ENCODE data around the gene SYNE3. TPM values are rescaled to one million over a fixed set of nuclear protein-coding genes. Genes with fewer than 3 reads are reported as not detected.

Gene SYNE3
- total RNA-seq, 1 experiment from 2014 or later = 1.9 TPM

- DNase-seq = peak; percentile 27 to 85
- H2AFZ ChIP-seq = no peak overlapping the region
- CTCF ChIA-PET = no interaction called here
- H4K20me1 ChIP-seq (ENCODE audit: insufficient read depth) = no peaks in the 10 kb centered on the region
- no TSS peak for BruUV-seq (replicated peaks)
- H3K4me2 ChIP-seq = peak overlapping the region; percentile 70
- H3K4me1 ChIP-seq (replicated peaks; ENCODE audit: insufficient read depth) = peaks cover 23% of the 10 kb centered on the region
- intact Hi-C loops (cut with micrococcal nuclease; ENCODE audit: unreplicated experiment) = loop anchor here (5.0 kb wide), 1 partner anchor 79 kb away; no protein-coding TSS in a partner anchor
- H3K36me3 ChIP-seq (ENCODE audit: low read depth) = no peaks in the 10 kb centered on the region
- peak overlapping the region; percentile 78 for H3K27ac ChIP-seq
- H3K9me3 ChIP-seq (ENCODE audit: insufficient read depth, low read depth) = no peaks in the 10 kb centered on the region
- H3K9me2 ChIP-seq (ENCODE audit: insufficient read depth) = no peaks in the 10 kb centered on the region
- no peaks in the 10 kb centered on the region for H3K79me2 ChIP-seq (ENCODE audit: low read depth)
- no peak overlapping the region for H3K4me3 ChIP-seq
- H3F3A ChIP-seq (ENCODE audit: insufficient read depth, low read depth) = peaks cover 14% of the 10 kb centered on the region; the same call in 1 of the 2 replicates
- POLR2A ChIA-PET (ENCODE audit: unreplicated experiment) = interaction anchor here (0.5 to 0.7 kb wide), 3 partner anchors 32 to 90 kb away, joined by 3 to 4 read pairs (median 4); no protein-coding TSS in a partner anchor
- H3K27me3 ChIP-seq (ENCODE audit: insufficient read depth, low read depth) = no peaks in the 10 kb centered on the region
- TF ChIP-seq EZH2 (IDR thresholded peaks at IDR 0.05; ENCODE audit: low read depth) (no peak), CTCF (conservative IDR thresholded peaks at IDR 0.05) (no peak)
Observed at GRCh38 chr14:95468448-95469133, 47.9 kb downstream of the SYNE3 start.

GRCh38 chr14:95467657-95468056, 48.8 kb downstream of the SYNE3 start:
- H3K79me2 ChIP-seq (ENCODE audit: low read depth) = no peaks in the 10 kb centered on the region
- peak overlapping the region; percentile 78; the same call in 1 of the 2 replicates for H3K27ac ChIP-seq
- peaks cover 14% of the 10 kb centered on the region; the same call in 1 of the 2 replicates for H3F3A ChIP-seq (ENCODE audit: insufficient read depth, low read depth)
- TF ChIP-seq CTCF (conservative IDR thresholded peaks at IDR 0.05) = no peak
- no peak for TF ChIP-seq EZH2 (IDR thresholded peaks at IDR 0.05; ENCODE audit: low read depth)
- no peak overlapping the region for H3K4me2 ChIP-seq
- no peaks in the 10 kb centered on the region for H3K9me2 ChIP-seq (ENCODE audit: insufficient read depth)
- intact Hi-C loops (cut with micrococcal nuclease; ENCODE audit: unreplicated experiment) = loop anchor here (5.0 kb wide), 1 partner anchor 80 kb away; no protein-coding TSS in a partner anchor
- H2AFZ ChIP-seq = no peak overlapping the region
- H4K20me1 ChIP-seq (ENCODE audit: insufficient read depth) = no peaks in the 10 kb centered on the region
- H3K36me3 ChIP-seq (ENCODE audit: low read depth) = no peaks in the 10 kb centered on the region
- POLR2A ChIA-PET (ENCODE audit: unreplicated experiment) = no interaction called here
- no peak for DNase-seq
- no peaks in the 10 kb centered on the region for H3K27me3 ChIP-seq (ENCODE audit: insufficient read depth, low read depth)
- no peak overlapping the region for H3K4me3 ChIP-seq
- no peaks in the 10 kb centered on the region for H3K9me3 ChIP-seq (ENCODE audit: insufficient read depth, low read depth)
- CTCF ChIA-PET = no interaction called here
- peaks cover 23% of the 10 kb centered on the region for H3K4me1 ChIP-seq (replicated peaks; ENCODE audit: insufficient read depth)
- BruUV-seq (replicated peaks) = no TSS peak

- Histone ChIP-seq H3K36me3 (ENCODE audit: low read depth) (no peaks in the 10 kb centered on the region), H3K27ac (no peak overlapping the region), H3K9me3 (ENCODE audit: insufficient read depth, low read depth) (no peaks in the 10 kb centered on the region), H3F3A (ENCODE audit: insufficient read depth, low read depth) (peaks cover 14% of the 10 kb centered on the region; the same call in 1 of the 2 replicates), H3K27me3 (ENCODE audit: insufficient read depth, low read depth) (no peaks in the 10 kb centered on the region), H3K79me2 (ENCODE audit: low read depth) (no peaks in the 10 kb centered on the region), H3K4me3 (no peak overlapping the region), H3K4me1 (replicated peaks; ENCODE audit: insufficient read depth) (peaks cover 23% of the 10 kb centered on the region), H3K4me2 (no peak overlapping the region), H3K9me2 (ENCODE audit: insufficient read depth) (no peaks in the 10 kb centered on the region), H4K20me1 (ENCODE audit: insufficient read depth) (no peaks in the 10 kb centered on the region), H2AFZ (no peak overlapping the region)
- DNase-seq = no peak
- intact Hi-C loops (cut with micrococcal nuclease; ENCODE audit: unreplicated experiment) = loop anchor here (5.0 kb wide), 1 partner anchor 80 kb away; no protein-coding TSS in a partner anchor
- TF ChIP-seq CTCF (conservative IDR thresholded peaks at IDR 0.05) (no peak), EZH2 (IDR thresholded peaks at IDR 0.05; ENCODE audit: low read depth) (no peak)
- BruUV-seq (replicated peaks) = no TSS peak
- POLR2A ChIA-PET (ENCODE audit: unreplicated experiment) = no interaction called here
- CTCF ChIA-PET = no interaction called here
Observed at GRCh38 chr14:95467232-95467631, 49.2 kb downstream of the SYNE3 start.

Other genes with a start within 250 kb of the SYNE3 start
- 15.8 and 18.3 TPM in 2 replicates for gene CLMN, start 196.7 kb downstream of the SYNE3 start, total RNA-seq (2021)
- 19.6 and 23.2 TPM in 2 replicates for gene GLRX5, start 18.4 kb upstream of the SYNE3 start, total RNA-seq (2021)
- not detected in 2 replicates for gene TCL1B, start 169.8 kb upstream of the SYNE3 start, total RNA-seq (2021)
- not detected in 2 replicates for gene TCL1A, start 197.5 kb upstream of the SYNE3 start, total RNA-seq (2021)